Measurements from ENCODE around the gene FN3KRP. TPM values are rescaled to one million over a fixed set of nuclear protein-coding genes. Genes with fewer than 3 reads are reported as not detected.
A peak's percentile ranks its signal among the peaks of the same experiment; 100 is the strongest.

The FN3KRP gene
- total RNA-seq, 1 experiment from 2014 or later: 19.7 TPM

DNA sequence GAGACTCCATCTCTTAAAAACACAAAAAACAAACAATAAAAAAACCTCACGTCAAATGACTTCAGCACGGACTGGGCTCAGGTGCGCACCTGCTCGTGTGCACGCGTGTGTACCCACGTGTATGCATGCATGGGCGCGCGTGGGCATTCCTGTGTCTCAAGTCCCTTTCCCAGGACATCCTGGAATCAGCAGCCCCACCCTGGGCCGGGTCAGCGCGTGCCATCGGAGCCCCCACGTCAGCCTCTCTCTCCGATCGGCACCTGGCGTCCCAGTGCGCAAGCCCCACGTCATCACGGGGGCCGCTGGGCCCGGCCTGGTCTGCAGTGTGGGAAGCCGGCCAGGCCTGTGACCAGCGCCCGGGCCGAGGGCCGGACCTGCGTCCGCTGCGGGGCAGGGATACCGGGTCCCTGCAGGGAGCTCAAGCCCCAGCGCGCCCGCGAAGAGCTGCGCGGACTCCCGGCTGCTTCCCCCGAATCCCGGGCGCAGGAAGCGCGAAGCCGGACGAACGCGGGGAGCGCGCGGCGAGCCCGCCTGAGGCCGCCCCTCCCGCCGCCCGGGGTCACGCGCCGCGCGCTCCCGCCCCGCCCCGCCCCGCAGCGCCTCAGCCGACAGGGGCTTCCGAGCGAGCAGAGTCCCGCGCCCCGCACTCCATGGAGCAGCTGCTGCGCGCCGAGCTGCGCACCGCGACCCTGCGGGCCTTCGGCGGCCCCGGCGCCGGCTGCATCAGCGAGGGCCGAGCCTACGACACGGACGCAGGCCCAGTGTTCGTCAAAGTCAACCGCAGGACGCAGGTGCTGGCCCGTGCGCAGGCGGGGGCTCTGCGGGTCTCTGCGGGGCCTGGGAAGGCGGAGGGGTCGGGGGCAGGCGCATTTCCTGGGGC is 18.7 kb downstream of the FN3KRP start, which contains the start of gene FN3K:
FN3K (plus strand) TSS at position 629 of the 880 bp plus-strand sequence; CDS start at position 651, 22 bp downstream.
- Mint-ChIP-seq H3K4me1 (peaks cover 4% of the 10 kb centered on the region; the same call in 1 of the 2 replicates), H3K36me3 (peaks cover 25% of the 10 kb centered on the region), H3K4me3 (peak within 1 kb of the TSS; percentile 66), H3K27me3 (ENCODE audit: low read depth) (peaks cover 19% of the 10 kb centered on the region), H3K9me3 (peaks cover 12% of the 10 kb centered on the region), H3K27ac (peak within 1 kb of the TSS; percentile 63; the same call in 1 of the 2 replicates)
- ATAC-seq (peak; percentile 84), DNase-seq (ENCODE audit: low spot score) (peak; percentile 70)
- POLR2A ChIA-PET: no interaction called here
- CTCF ChIA-PET: interaction anchor here (1.7 kb wide), 1 partner anchor 9 kb away, joined by 6 read pairs; no protein-coding TSS in a partner anchor
- no peak; the same call in 1 of the 2 replicates for TF ChIP-seq NR3C1 (CRISPR knock-in tag; conservative IDR thresholded peaks at IDR 0.05; ENCODE audit: low read depth)
- TF ChIP-seq IRF2 (CRISPR knock-in tag; IDR thresholded peaks at IDR 0.05; ENCODE audit: borderline replicate concordance, low read depth): no peak
- TF ChIP-seq, protein P1, sequence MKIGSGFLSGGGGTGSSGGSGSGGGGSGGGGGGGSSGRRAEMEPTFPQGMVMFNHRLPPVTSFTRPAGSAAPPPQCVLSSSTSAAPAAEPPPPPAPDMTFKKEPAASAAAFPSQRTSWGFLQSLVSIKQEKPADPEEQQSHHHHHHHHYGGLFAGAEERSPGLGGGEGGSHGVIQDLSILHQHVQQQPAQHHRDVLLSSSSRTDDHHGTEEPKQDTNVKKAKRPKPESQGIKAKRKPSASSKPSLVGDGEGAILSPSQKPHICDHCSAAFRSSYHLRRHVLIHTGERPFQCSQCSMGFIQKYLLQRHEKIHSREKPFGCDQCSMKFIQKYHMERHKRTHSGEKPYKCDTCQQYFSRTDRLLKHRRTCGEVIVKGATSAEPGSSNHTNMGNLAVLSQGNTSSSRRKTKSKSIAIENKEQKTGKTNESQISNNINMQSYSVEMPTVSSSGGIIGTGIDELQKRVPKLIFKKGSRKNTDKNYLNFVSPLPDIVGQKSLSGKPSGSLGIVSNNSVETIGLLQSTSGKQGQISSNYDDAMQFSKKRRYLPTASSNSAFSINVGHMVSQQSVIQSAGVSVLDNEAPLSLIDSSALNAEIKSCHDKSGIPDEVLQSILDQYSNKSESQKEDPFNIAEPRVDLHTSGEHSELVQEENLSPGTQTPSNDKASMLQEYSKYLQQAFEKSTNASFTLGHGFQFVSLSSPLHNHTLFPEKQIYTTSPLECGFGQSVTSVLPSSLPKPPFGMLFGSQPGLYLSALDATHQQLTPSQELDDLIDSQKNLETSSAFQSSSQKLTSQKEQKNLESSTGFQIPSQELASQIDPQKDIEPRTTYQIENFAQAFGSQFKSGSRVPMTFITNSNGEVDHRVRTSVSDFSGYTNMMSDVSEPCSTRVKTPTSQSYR (CRISPR knock-in tag; IDR thresholded peaks at IDR 0.05): no peak
- TF ChIP-seq, protein P2, sequence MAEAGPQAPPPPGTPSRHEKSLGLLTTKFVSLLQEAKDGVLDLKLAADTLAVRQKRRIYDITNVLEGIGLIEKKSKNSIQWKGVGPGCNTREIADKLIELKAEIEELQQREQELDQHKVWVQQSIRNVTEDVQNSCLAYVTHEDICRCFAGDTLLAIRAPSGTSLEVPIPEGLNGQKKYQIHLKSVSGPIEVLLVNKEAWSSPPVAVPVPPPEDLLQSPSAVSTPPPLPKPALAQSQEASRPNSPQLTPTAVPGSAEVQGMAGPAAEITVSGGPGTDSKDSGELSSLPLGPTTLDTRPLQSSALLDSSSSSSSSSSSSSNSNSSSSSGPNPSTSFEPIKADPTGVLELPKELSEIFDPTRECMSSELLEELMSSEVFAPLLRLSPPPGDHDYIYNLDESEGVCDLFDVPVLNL (CRISPR knock-in tag; IDR thresholded peaks at IDR 0.05; ENCODE audit: borderline replicate concordance, low read depth): no peak
- TF ChIP-seq GRHL2 (CRISPR knock-in tag; IDR thresholded peaks at IDR 0.05; ENCODE audit: insufficient replicate concordance, severe bottlenecking): no peak
- TF ChIP-seq, protein P3, sequence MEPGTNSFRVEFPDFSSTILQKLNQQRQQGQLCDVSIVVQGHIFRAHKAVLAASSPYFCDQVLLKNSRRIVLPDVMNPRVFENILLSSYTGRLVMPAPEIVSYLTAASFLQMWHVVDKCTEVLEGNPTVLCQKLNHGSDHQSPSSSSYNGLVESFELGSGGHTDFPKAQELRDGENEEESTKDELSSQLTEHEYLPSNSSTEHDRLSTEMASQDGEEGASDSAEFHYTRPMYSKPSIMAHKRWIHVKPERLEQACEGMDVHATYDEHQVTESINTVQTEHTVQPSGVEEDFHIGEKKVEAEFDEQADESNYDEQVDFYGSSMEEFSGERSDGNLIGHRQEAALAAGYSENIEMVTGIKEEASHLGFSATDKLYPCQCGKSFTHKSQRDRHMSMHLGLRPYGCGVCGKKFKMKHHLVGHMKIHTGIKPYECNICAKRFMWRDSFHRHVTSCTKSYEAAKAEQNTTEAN (CRISPR knock-in tag; IDR thresholded peaks at IDR 0.05): no peak
- no peak for TF ChIP-seq ZNF671 (CRISPR knock-in tag; IDR thresholded peaks at IDR 0.05)
- TF ChIP-seq, protein P4, sequence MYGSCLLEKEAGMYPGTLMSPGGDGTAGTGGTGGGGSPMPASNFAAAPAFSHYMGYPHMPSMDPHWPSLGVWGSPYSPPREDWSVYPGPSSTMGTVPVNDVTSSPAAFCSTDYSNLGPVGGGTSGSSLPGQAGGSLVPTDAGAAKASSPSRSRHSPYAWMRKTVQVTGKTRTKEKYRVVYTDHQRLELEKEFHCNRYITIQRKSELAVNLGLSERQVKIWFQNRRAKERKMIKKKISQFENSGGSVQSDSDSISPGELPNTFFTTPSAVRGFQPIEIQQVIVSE (CRISPR knock-in tag; IDR thresholded peaks at IDR 0.05; ENCODE audit: borderline replicate concordance): no peak
- TF ChIP-seq NR1H2 (CRISPR knock-in tag; IDR thresholded peaks at IDR 0.05): no peak
- no peak for TF ChIP-seq NFATC4 (CRISPR knock-in tag; IDR thresholded peaks at IDR 0.05)
- TF ChIP-seq ETV6 (CRISPR knock-in tag; IDR thresholded peaks at IDR 0.05): peak; percentile 52; the same call in 1 of the 2 replicates
- TF ChIP-seq PRRX2 (CRISPR knock-in tag; IDR thresholded peaks at IDR 0.05): no peak
- TF ChIP-seq RORB (CRISPR knock-in tag; IDR thresholded peaks at IDR 0.05): no peak
- TF ChIP-seq ELF4 (CRISPR knock-in tag; IDR thresholded peaks at IDR 0.05; ENCODE audit: low read depth): no peak
- TF ChIP-seq, protein P5, sequence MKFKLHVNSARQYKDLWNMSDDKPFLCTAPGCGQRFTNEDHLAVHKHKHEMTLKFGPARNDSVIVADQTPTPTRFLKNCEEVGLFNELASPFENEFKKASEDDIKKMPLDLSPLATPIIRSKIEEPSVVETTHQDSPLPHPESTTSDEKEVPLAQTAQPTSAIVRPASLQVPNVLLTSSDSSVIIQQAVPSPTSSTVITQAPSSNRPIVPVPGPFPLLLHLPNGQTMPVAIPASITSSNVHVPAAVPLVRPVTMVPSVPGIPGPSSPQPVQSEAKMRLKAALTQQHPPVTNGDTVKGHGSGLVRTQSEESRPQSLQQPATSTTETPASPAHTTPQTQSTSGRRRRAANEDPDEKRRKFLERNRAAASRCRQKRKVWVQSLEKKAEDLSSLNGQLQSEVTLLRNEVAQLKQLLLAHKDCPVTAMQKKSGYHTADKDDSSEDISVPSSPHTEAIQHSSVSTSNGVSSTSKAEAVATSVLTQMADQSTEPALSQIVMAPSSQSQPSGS (CRISPR knock-in tag; IDR thresholded peaks at IDR 0.05; ENCODE audit: borderline replicate concordance, low read depth): no peak
- no peak for TF ChIP-seq TCF7 (CRISPR knock-in tag; IDR thresholded peaks at IDR 0.05; ENCODE audit: low read depth)
- no peak for TF ChIP-seq SMAD3 (CRISPR knock-in tag; IDR thresholded peaks at IDR 0.05; ENCODE audit: borderline replicate concordance)
- TF ChIP-seq RELA (CRISPR knock-in tag; IDR thresholded peaks at IDR 0.05; ENCODE audit: borderline replicate concordance): 0 out of 2 replicates have a peak, but pooled peaks have one; percentile 14
- TF ChIP-seq, protein P6, sequence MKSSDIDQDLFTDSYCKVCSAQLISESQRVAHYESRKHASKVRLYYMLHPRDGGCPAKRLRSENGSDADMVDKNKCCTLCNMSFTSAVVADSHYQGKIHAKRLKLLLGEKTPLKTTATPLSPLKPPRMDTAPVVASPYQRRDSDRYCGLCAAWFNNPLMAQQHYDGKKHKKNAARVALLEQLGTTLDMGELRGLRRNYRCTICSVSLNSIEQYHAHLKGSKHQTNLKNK (CRISPR knock-in tag; IDR thresholded peaks at IDR 0.05): no peak
- TF ChIP-seq, protein P7, sequence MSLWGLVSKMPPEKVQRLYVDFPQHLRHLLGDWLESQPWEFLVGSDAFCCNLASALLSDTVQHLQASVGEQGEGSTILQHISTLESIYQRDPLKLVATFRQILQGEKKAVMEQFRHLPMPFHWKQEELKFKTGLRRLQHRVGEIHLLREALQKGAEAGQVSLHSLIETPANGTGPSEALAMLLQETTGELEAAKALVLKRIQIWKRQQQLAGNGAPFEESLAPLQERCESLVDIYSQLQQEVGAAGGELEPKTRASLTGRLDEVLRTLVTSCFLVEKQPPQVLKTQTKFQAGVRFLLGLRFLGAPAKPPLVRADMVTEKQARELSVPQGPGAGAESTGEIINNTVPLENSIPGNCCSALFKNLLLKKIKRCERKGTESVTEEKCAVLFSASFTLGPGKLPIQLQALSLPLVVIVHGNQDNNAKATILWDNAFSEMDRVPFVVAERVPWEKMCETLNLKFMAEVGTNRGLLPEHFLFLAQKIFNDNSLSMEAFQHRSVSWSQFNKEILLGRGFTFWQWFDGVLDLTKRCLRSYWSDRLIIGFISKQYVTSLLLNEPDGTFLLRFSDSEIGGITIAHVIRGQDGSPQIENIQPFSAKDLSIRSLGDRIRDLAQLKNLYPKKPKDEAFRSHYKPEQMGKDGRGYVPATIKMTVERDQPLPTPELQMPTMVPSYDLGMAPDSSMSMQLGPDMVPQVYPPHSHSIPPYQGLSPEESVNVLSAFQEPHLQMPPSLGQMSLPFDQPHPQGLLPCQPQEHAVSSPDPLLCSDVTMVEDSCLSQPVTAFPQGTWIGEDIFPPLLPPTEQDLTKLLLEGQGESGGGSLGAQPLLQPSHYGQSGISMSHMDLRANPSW (CRISPR knock-in tag; conservative IDR thresholded peaks at IDR 0.05; ENCODE audit: low read depth): no peak
- no peak for TF ChIP-seq GTF2I (CRISPR knock-in tag; conservative IDR thresholded peaks at IDR 0.05)
- no peak for TF ChIP-seq KAT7 (CRISPR knock-in tag; IDR thresholded peaks at IDR 0.05; ENCODE audit: borderline replicate concordance)
- TF ChIP-seq HMGA2 (CRISPR knock-in tag; IDR thresholded peaks at IDR 0.05): no peak

Data from WTC11 (cell line).